Adipocyte (in vitro differentiated cells): ENCODE data around the gene KIAA1614.

Experiments
- DNase-seq: peaks from one replicate; pipeline ENCODE4 v3.0.0-alpha.2; 2015; ENCODE audit warnings: low read depth
- H3K27me3 ChIP-seq: replicated peaks from 2 replicates; pipeline ENCODE4 v1.7.0; 2013; ENCODE audit warnings: mild to moderate bottlenecking, low read length, moderate library complexity; ENCODE audit not compliant: control insufficient read depth, insufficient read depth
- H3K36me3 ChIP-seq: 2 replicates; pipeline ENCODE4 v1.7.0; 2013; ENCODE audit warnings: low read length, mild to moderate bottlenecking, moderate library complexity; ENCODE audit not compliant: control insufficient read depth, insufficient read depth, severe bottlenecking
- H3K4me1 ChIP-seq: 2 replicates; pipeline ENCODE4 v1.7.0; 2013; ENCODE audit warnings: mild to moderate bottlenecking, low read length, moderate library complexity; ENCODE audit not compliant: control insufficient read depth, insufficient read depth
- H3K4me3 ChIP-seq: 2 replicates; pipeline ENCODE4 v1.7.0; 2013; ENCODE audit warnings: mild to moderate bottlenecking, low read length, moderate library complexity
- H3K9ac ChIP-seq: 2 replicates; pipeline ENCODE4 v1.7.0; 2013; ENCODE audit warnings: mild to moderate bottlenecking, low read length, moderate library complexity
- H3K9me3 ChIP-seq: 2 replicates; pipeline ENCODE4 v1.7.0; 2013; ENCODE audit warnings: mild to moderate bottlenecking, low read length, moderate library complexity; ENCODE audit not compliant: control insufficient read depth

KIAA1614 gene

DNA sequence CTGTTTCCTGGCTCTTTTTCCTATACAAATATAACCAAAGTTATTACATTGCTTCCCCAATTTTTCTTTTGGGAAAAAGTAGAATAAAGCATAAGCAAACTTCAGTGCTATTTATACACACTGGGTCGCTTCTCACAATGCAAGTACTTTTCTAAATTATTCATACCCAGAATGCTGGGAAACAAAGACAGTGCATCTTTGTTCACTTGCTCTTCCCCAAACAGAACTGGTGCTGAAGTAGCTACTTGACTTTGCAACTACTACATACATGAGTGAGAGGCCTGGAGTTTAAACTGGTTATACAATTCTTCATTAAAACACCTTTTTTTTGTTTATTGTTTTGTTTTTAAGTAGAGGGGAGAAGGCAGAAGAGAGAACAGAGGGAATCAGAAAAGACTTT is 69.7 kb downstream of the KIAA1614 start:
- DNase-seq, result no peak
- Histone ChIP-seq H3K27me3 (no peaks in the 10 kb centered on the region), H3K9ac (no peak overlapping the region), H3K4me1 (peaks cover 10% of the 10 kb centered on the region), H3K36me3 (peaks cover 79% of the 10 kb centered on the region), H3K9me3 (no peaks in the 10 kb centered on the region), H3K4me3 (no peak overlapping the region)

DNA sequence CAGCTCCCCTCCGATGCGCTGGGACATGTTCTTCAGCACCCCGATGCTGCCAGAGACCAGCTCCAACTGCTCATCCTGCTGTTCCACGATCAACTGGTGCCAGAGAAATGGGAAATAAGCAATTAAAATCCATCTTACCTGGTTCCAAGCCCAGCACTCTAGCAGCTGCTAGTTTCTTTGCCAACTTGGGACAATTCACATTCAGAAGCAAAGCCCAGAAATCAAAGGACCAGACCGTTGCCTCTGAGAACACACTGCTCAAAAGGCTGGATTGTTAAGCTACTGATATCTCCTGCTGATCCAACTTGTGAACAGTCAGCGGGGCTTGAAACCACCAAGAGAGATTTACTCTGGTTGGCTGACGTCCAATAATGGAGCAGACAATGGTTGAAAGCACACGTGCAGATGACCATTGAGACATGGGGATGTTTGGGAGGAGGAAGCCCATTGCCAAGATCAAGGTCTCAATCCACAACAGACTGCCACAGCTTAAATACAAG is 75.6 kb downstream of the KIAA1614 start:
- H3K36me3 ChIP-seq, result peaks cover 88% of the 10 kb centered on the region
- DNase-seq, result no peak
- H3K4me3 ChIP-seq, result no peak overlapping the region
- no peaks in the 10 kb centered on the region for H3K9me3 ChIP-seq
- H3K27me3 ChIP-seq, result no peaks in the 10 kb centered on the region
- H3K4me1 ChIP-seq, result no peaks in the 10 kb centered on the region
- H3K9ac ChIP-seq, result no peak overlapping the region

- Histone ChIP-seq H3K4me1 (peaks cover 19% of the 10 kb centered on the region), H3K36me3 (peaks cover 41% of the 10 kb centered on the region), H3K27me3 (no peaks in the 10 kb centered on the region), H3K9ac (no peak overlapping the region), H3K9me3 (no peaks in the 10 kb centered on the region), H3K4me3 (no peak overlapping the region)
- no peak for DNase-seq
Observed at GRCh38 chr1:180994262-180994661, 81.6 kb downstream of the KIAA1614 start.

GRCh38 chr1:180997843-180998504 is 85.3 kb downstream of the KIAA1614 start:
- Histone ChIP-seq H3K27me3 (no peaks in the 10 kb centered on the region), H3K9me3 (no peaks in the 10 kb centered on the region), H3K36me3 (peaks cover 37% of the 10 kb centered on the region), H3K9ac (peak overlapping the region; percentile 42), H3K4me1 (peaks cover 19% of the 10 kb centered on the region), H3K4me3 (no peak overlapping the region)
- peak; percentile 49 for DNase-seq
